ENCODE measurements around the gene LGR4. TPM values are rescaled to one million over a fixed set of nuclear protein-coding genes. Genes with fewer than 3 reads are reported as not detected.

LGR4 gene
- total RNA-seq, 2 experiments from 2014 or later = 0.06 to 1.2 TPM

- CTCF ChIA-PET (ENCODE audit: unreplicated experiment) = no interaction called here
- no TSS peak for BruUV-seq (replicated peaks)
- no peak overlapping the region for H3K4me3 ChIP-seq (ENCODE audit: low read depth, low read length, poor library complexity, severe bottlenecking)
Measured at GRCh38 chr11:27447288-27448183, 25.1 kb downstream of the LGR4 start.

GRCh38 chr11:27445625-27446024, 27.0 kb downstream of the LGR4 start:
- Histone ChIP-seq H3K4me3 (ENCODE audit: low read depth, low read length, poor library complexity, severe bottlenecking) (no peak overlapping the region), H3K4me1 (ENCODE audit: insufficient read depth, low read length, poor library complexity, severe bottlenecking) (no peaks in the 10 kb centered on the region), H3K79me2 (ENCODE audit: insufficient read depth, low read depth, low read length) (no peaks in the 10 kb centered on the region), H3K4me2 (ENCODE audit: low read length) (no peak overlapping the region), H4K20me1 (ENCODE audit: insufficient read depth, low read length) (no peaks in the 10 kb centered on the region), H3K9me3 (ENCODE audit: low read length) (no peaks in the 10 kb centered on the region), H3K36me3 (ENCODE audit: insufficient read depth, low read length) (no peaks in the 10 kb centered on the region), H3K27ac (ENCODE audit: low read depth, low read length, poor library complexity, severe bottlenecking) (no peak overlapping the region), H2AFZ (ENCODE audit: low read length) (no peak overlapping the region), H3K9me2 (ENCODE audit: insufficient read depth, low read length) (no peaks in the 10 kb centered on the region)
- TF ChIP-seq, protein P1, sequence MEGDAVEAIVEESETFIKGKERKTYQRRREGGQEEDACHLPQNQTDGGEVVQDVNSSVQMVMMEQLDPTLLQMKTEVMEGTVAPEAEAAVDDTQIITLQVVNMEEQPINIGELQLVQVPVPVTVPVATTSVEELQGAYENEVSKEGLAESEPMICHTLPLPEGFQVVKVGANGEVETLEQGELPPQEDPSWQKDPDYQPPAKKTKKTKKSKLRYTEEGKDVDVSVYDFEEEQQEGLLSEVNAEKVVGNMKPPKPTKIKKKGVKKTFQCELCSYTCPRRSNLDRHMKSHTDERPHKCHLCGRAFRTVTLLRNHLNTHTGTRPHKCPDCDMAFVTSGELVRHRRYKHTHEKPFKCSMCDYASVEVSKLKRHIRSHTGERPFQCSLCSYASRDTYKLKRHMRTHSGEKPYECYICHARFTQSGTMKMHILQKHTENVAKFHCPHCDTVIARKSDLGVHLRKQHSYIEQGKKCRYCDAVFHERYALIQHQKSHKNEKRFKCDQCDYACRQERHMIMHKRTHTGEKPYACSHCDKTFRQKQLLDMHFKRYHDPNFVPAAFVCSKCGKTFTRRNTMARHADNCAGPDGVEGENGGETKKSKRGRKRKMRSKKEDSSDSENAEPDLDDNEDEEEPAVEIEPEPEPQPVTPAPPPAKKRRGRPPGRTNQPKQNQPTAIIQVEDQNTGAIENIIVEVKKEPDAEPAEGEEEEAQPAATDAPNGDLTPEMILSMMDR (conservative IDR thresholded peaks at IDR 0.05; ENCODE audit: low read length) = no peak
- TF ChIP-seq EZH2phosphoT487 (IDR thresholded peaks at IDR 0.05; ENCODE audit: borderline replicate concordance, low read depth, low read length) = no peak
- no peak for DNase-seq (ENCODE audit: low spot score)
- ChIA-PET CTCF (ENCODE audit: unreplicated experiment) (no interaction called here), POLR2A (interaction anchor here (0.6 kb wide), 1 partner anchor 16 kb away, joined by 4 read pairs; no protein-coding TSS in a partner anchor)
- intact Hi-C loops (cut with micrococcal nuclease; ENCODE audit: unreplicated experiment) = no loop called here
- no TSS peak for BruUV-seq (replicated peaks)

More at GRCh38 chr11:27447288-27448183, 25.1 kb downstream of the LGR4 start:
- POLR2A ChIA-PET = no interaction called here
- Histone ChIP-seq H3K36me3 (ENCODE audit: insufficient read depth, low read length) (no peaks in the 10 kb centered on the region), H2AFZ (ENCODE audit: low read length) (no peak overlapping the region), H3K79me2 (ENCODE audit: insufficient read depth, low read depth, low read length) (no peaks in the 10 kb centered on the region), H3K27ac (ENCODE audit: low read depth, low read length, poor library complexity, severe bottlenecking) (no peak overlapping the region), H3K4me2 (ENCODE audit: low read length) (no peak overlapping the region), H3K9me3 (ENCODE audit: low read length) (no peaks in the 10 kb centered on the region), H3K9me2 (ENCODE audit: insufficient read depth, low read length) (no peaks in the 10 kb centered on the region), H3K4me1 (ENCODE audit: insufficient read depth, low read length, poor library complexity, severe bottlenecking) (no peaks in the 10 kb centered on the region), H4K20me1 (ENCODE audit: insufficient read depth, low read length) (no peaks in the 10 kb centered on the region)
- intact Hi-C loops (cut with micrococcal nuclease; ENCODE audit: unreplicated experiment) = no loop called here
- no peak for DNase-seq (ENCODE audit: low spot score)
- TF ChIP-seq, protein P1 (conservative IDR thresholded peaks at IDR 0.05; ENCODE audit: low read length) = no peak

DNA sequence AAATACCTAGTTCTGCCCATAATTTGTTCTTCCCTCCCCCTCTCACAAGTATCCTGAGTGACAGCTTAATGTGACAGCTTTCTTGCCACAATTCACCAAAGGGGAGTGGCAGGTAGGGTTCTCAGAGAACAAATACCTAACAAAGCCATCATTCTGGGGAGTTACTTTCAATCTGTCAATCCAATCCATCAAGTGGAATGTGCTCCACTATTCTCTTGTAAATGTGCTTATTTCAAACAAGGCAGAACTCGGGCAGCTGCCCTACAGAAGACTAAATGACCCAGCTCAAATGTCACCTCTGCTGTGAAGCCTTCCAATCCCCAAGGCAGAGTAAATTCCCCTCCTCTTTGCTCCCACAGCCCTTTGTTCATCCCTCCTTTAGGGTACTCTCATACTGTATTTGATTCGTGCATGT, 27.8 kb downstream of the LGR4 start:
- POLR2A ChIA-PET = interaction anchor here (0.6 to 1.1 kb wide), 4 partner anchors 10 to 958 kb away, joined by 3 to 5 read pairs (median 3); no protein-coding TSS in a partner anchor
- H3K36me3 ChIP-seq (ENCODE audit: insufficient read depth, low read length) = no peaks in the 10 kb centered on the region
- no peaks in the 10 kb centered on the region for H3K9me3 ChIP-seq (ENCODE audit: low read length)
- no peaks in the 10 kb centered on the region for H4K20me1 ChIP-seq (ENCODE audit: insufficient read depth, low read length)
- TF ChIP-seq EZH2phosphoT487 (IDR thresholded peaks at IDR 0.05; ENCODE audit: borderline replicate concordance, low read depth, low read length) = no peak
- TF ChIP-seq, protein P1 (conservative IDR thresholded peaks at IDR 0.05; ENCODE audit: low read length) = no peak
- no peaks in the 10 kb centered on the region for H3K4me1 ChIP-seq (ENCODE audit: insufficient read depth, low read length, poor library complexity, severe bottlenecking)
- DNase-seq (ENCODE audit: low spot score) = no peak
- CTCF ChIA-PET (ENCODE audit: unreplicated experiment) = no interaction called here
- intact Hi-C loops (cut with micrococcal nuclease; ENCODE audit: unreplicated experiment) = no loop called here
- BruUV-seq (replicated peaks) = no TSS peak
- H2AFZ ChIP-seq (ENCODE audit: low read length) = no peak overlapping the region
- no peak overlapping the region for H3K4me3 ChIP-seq (ENCODE audit: low read depth, low read length, poor library complexity, severe bottlenecking)
- no peak overlapping the region for H3K4me2 ChIP-seq (ENCODE audit: low read length)
- no peak overlapping the region for H3K27ac ChIP-seq (ENCODE audit: low read depth, low read length, poor library complexity, severe bottlenecking)
- no peaks in the 10 kb centered on the region for H3K79me2 ChIP-seq (ENCODE audit: insufficient read depth, low read depth, low read length)
- H3K9me2 ChIP-seq (ENCODE audit: insufficient read depth, low read length) = no peaks in the 10 kb centered on the region

Data from OCI-LY7 (cell line).